NCI-H1694 treated with DMSO at 0.1 percent for 48 hours (cell line): ENCODE results near the gene DYSF.

ENCODE experiments used
- DNase-seq: peaks from one replicate; lab custom pipeline; 2025; lab: John Stamatoyannopoulos, UW

DYSF gene

GRCh38 chr2:71456617-71457016 lies 3.3 kb downstream of the DYSF start:
- DNase-seq = no peak

GRCh38 chr2:71457123-71457915 lies 4.0 kb downstream of the DYSF start:
- no peak for DNase-seq

- DNase-seq = no peak
These were observed 4.6 kb downstream of the DYSF start for GRCh38 chr2:71457923-71458322.

- DNase-seq = no peak
These were observed 5.2 kb downstream of the DYSF start for GRCh38 chr2:71458413-71459083.

GRCh38 chr2:71459084-71459431 lies 5.7 kb downstream of the DYSF start:
- no peak for DNase-seq

GRCh38 chr2:71460056-71460455 lies 6.7 kb downstream of the DYSF start:
- no peak for DNase-seq

GRCh38 chr2:71460595-71461303 lies 7.4 kb downstream of the DYSF start:
- DNase-seq = no peak

- DNase-seq = no peak
These were observed 7.9 kb downstream of the DYSF start for GRCh38 chr2:71461304-71461671.

GRCh38 chr2:71462056-71462605 lies 8.8 kb downstream of the DYSF start:
- DNase-seq = no peak

- no peak for DNase-seq
These were observed 9.4 kb downstream of the DYSF start for GRCh38 chr2:71462641-71463341.

- DNase-seq = no peak
These were observed 9.9 kb downstream of the DYSF start for GRCh38 chr2:71463342-71463654.

GRCh38 chr2:71464389-71464788 lies 11.0 kb downstream of the DYSF start:
- DNase-seq = no peak

- DNase-seq = no peak
These were observed 12.0 kb downstream of the DYSF start for GRCh38 chr2:71465356-71465755.

- no peak for DNase-seq
These were observed 12.6 kb downstream of the DYSF start for GRCh38 chr2:71465961-71466300.

- no peak for DNase-seq
These were observed 13.2 kb downstream of the DYSF start for GRCh38 chr2:71466301-71467179.

GRCh38 chr2:71467180-71467815 lies 13.9 kb downstream of the DYSF start:
- no peak for DNase-seq

- no peak for DNase-seq
These were observed 15.1 kb downstream of the DYSF start for GRCh38 chr2:71468279-71469015.

- no peak for DNase-seq
These were observed 16.3 kb downstream of the DYSF start for GRCh38 chr2:71469403-71470398.

GRCh38 chr2:71471276-71471675 lies 17.9 kb downstream of the DYSF start:
- DNase-seq = no peak
